Ovary (tissue), 3 donors: ENCODE results near the gene FGFR3.

Source experiments
- POLR2A ChIP-seq: fragments of 450-650 bp; IDR thresholded peaks from one replicate; pipeline ENCODE4 v1.6.1; 2017; ENCODE audit warnings: antibody characterized with exemption, mild to moderate bottlenecking, moderate library complexity
- TF ChIP-seq, protein P1 (sequence below), 3 donors: fragments of 450-650 bp in 2 of 3; fragments of 200-600 bp in 1 of 3; IDR thresholded peaks; one replicate each; pipeline versions ENCODE4 v1.5.1 to v1.8.0; 2016 to 2022; ENCODE audit warnings: antibody characterized with exemption in 3 of 3, mild to moderate bottlenecking in 1 of 3
- donor health status: DM: no; HTN: no; CAD: no.

DNA sequence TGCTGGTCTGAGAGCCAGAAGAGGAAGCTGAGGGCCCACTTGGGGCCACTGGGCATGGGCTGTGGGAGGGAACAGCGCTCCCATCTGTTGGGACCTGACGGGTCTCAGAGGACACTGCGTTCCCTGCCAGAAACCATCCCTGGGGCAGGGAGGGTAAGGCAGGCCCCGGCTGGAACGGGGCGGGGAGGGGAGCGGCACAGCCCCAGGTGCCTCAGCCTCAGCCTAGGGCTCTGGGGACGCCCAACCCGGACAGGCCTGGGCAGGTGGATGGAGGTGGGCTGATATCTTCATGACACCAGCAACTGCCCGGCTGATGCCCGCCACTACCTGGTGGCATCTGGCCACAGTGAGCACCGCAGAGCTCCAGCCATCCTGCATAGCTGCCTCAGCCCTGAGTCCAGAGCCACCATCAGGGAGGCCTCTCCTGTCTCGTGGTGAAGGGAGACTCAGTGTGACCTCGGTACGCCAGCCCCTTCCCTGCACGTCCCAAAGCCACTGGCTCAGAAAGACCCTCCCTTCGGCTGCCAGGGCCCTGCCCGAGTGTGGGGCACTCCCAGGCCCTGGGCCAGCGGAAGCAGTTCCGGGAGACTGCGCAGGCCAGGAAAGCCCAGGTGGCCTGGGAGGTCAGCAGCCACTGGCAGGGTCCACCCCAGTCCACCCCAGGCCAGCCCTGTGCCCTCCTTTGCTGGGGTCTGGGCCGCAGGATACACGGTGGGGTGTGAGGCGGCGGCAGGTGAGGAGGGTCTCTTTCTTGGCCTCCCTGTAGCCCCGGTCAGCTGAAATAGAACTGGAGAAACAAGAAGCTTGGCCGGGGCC is 34.6 kb upstream of the FGFR3 start:
- TF ChIP-seq, protein P1, sequence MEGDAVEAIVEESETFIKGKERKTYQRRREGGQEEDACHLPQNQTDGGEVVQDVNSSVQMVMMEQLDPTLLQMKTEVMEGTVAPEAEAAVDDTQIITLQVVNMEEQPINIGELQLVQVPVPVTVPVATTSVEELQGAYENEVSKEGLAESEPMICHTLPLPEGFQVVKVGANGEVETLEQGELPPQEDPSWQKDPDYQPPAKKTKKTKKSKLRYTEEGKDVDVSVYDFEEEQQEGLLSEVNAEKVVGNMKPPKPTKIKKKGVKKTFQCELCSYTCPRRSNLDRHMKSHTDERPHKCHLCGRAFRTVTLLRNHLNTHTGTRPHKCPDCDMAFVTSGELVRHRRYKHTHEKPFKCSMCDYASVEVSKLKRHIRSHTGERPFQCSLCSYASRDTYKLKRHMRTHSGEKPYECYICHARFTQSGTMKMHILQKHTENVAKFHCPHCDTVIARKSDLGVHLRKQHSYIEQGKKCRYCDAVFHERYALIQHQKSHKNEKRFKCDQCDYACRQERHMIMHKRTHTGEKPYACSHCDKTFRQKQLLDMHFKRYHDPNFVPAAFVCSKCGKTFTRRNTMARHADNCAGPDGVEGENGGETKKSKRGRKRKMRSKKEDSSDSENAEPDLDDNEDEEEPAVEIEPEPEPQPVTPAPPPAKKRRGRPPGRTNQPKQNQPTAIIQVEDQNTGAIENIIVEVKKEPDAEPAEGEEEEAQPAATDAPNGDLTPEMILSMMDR (IDR thresholded peaks at IDR 0.05) = no peak
- no peak for TF ChIP-seq POLR2A
